ENCODE data around the gene CARD14. TPM values are rescaled to one million over a fixed set of nuclear protein-coding genes. Genes with fewer than 3 reads are reported as not detected.

Gene CARD14
- polyA plus RNA-seq, 3 donors from 2014 or later: not detected

DNA sequence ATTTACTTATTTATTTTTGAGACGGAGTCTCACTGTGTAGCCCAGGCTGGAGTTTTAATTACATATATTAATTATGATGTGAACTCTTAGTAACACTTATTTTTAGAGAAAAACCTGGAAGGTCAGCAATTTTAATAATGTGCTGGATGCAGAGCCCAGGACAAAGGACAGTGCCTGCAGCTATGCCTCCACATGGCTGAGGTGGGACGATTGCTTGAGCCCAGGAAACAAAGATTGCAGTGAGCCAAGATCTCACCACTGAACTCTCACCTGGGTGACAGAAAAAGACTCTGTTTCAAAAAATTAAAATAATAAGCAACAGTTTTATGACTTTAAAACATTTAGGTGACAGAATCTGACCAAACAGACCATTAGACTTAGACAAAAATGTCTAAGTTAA lies 11.0 kb upstream of the CARD14 start:
- Mint-ChIP-seq H3K9me3 (peaks cover 5 to 15% (median 8%) of the 10 kb centered on the region in 6 donors), H3K4me3 (no peak overlapping the region), H3K27me3 (ENCODE audit: low read depth in 3 of 3) (peaks cover 2 to 13% (median 4%) of the 10 kb centered on the region in 3 donors), H3K4me1 (no peaks in the 10 kb centered on the region), H3K36me3 (peaks cover 0 to 5% (median 0%) of the 10 kb centered on the region in 3 donors), H3K27ac (no peak overlapping the region)
- DNase-seq: no peak

DNA sequence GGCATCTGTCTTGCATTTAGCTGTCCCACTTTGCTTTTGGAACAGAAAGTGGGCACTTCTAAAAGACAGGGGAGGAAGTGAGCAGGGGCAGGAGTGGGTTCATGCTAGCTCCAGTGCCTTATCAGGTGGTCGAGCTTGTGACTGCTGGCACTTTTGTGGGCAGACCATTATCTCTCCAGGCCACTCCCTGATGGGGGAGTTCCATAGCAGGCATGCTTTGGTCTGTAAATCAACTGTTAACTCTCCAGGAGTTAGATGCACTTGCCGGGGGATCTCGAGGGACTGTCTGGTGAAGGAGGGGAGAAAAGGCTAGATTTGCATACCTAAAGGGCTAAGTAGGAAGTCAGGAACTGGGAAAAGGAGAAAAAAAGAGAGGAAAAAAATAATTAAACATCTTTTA lies 9.3 kb upstream of the CARD14 start:
- Mint-ChIP-seq H3K27ac (no peak overlapping the region), H3K4me3 (peak overlapping the region in 1 of 5 donors; percentile 44), H3K9me3 (peaks cover 4 to 11% (median 7%) of the 10 kb centered on the region in 6 donors), H3K36me3 (peaks cover 0 to 5% (median 0%) of the 10 kb centered on the region in 3 donors), H3K27me3 (ENCODE audit: low read depth in 3 of 3) (peaks cover 2 to 11% (median 6%) of the 10 kb centered on the region in 3 donors), H3K4me1 (no peaks in the 10 kb centered on the region)
- DNase-seq: no peak

DNA sequence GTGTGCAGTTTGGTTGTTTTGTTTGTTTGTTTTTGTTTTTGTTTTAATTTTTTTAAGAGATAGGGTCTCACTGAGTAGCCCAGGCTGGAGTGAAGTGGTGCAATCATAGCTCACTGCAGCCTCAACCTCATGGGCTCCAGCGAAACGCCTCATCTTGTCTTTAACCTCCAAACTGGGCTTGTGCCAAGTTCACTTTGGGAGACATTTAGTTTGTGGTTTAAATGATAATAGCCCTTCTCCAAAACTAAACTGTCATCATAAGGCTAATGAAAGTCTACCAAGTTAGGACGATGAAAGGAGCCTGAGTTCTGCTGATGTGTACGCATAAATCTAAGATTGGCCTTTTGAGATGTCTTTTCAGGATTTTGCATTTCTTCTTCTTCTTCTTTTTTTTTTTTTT lies 6.5 kb upstream of the CARD14 start:
- no peak for DNase-seq
- Mint-ChIP-seq H3K36me3 (no peaks in the 10 kb centered on the region), H3K4me1 (no peaks in the 10 kb centered on the region), H3K27ac (no peak overlapping the region), H3K27me3 (ENCODE audit: low read depth in 3 of 3) (peaks cover 2 to 5% (median 2%) of the 10 kb centered on the region in 3 donors), H3K9me3 (no peaks in the 10 kb centered on the region), H3K4me3 (no peak overlapping the region)

DNA sequence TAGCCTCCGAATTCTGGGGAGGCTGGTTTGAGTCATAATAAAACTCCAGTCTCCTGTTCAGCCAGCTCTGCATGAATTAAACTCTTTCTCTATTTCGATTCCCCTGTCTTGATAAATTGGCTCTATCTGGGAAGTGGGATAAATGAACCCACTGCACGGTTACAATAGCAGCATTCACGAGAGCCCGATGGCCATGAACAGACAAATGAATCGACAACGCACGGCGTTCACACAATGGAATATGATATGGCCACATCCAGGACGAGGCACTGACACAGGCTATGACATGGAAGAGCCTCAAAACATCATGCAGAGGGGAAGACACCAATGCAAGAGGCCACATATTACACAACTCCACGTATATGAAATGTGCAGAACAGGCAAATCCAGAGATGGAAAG lies 5.6 kb upstream of the CARD14 start:
- Mint-ChIP-seq H3K9me3 (no peaks in the 10 kb centered on the region), H3K4me1 (no peaks in the 10 kb centered on the region), H3K36me3 (no peaks in the 10 kb centered on the region), H3K27me3 (ENCODE audit: low read depth in 3 of 3) (peaks cover 2 to 5% (median 2%) of the 10 kb centered on the region in 3 donors), H3K27ac (no peak overlapping the region), H3K4me3 (no peak overlapping the region)
- DNase-seq: no peak

DNA sequence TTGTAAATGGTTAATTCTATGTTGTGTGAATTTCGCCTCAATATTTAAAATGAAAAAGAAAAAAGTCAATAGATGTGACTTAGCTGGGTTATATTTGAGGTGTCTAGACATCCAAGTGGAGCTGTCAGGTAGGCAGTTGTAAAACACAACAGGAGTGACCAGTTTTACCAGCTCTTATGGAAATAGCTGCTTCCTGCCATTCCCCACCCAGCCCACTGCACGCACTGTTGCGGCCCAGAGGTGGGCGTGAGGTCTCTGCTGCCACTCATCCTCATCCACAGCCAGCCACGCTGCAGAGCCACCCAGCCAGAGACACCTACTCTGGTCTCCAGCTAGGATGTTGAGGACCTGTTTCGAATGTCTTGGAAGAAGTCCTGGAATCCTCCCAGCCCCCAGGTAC lies 3.4 kb upstream of the CARD14 start:
- H3K27me3 Mint-ChIP-seq (ENCODE audit: low read depth in 3 of 3): peaks cover 0 to 2% (median 2%) of the 10 kb centered on the region in 3 donors
- H3K4me1 Mint-ChIP-seq: no peaks in the 10 kb centered on the region
- H3K4me3 Mint-ChIP-seq: no peak overlapping the region
- H3K36me3 Mint-ChIP-seq: no peaks in the 10 kb centered on the region
- H3K9me3 Mint-ChIP-seq: no peaks in the 10 kb centered on the region
- no peak overlapping the region for H3K27ac Mint-ChIP-seq
- DNase-seq: no peak

DNA sequence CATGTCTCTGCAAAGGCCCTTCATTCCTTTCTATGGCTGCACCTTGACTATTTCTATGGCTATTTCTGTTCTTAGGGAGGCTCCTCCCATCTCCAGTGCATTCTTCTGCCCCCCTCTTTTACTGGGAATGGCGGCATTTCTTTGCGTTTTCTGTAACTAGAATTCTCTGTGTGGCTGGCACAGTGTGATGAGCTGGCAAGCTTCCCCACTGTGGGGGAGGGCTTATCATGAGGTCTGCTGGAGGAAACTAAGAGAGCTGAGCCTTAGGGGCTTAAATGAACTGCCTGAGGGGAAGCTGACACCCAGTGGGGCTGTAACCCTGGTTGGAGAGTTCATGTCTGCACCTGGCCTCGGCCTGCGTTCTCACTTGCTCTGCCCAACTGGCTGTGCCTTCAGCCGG lies 1.5 kb upstream of the CARD14 start:
- Mint-ChIP-seq H3K9me3 (no peaks in the 10 kb centered on the region), H3K4me3 (no peak overlapping the region), H3K4me1 (no peaks in the 10 kb centered on the region), H3K27ac (no peak overlapping the region), H3K27me3 (ENCODE audit: low read depth in 3 of 3) (peaks cover 0 to 3% (median 2%) of the 10 kb centered on the region in 3 donors), H3K36me3 (no peaks in the 10 kb centered on the region)
- DNase-seq: no peak

DNA sequence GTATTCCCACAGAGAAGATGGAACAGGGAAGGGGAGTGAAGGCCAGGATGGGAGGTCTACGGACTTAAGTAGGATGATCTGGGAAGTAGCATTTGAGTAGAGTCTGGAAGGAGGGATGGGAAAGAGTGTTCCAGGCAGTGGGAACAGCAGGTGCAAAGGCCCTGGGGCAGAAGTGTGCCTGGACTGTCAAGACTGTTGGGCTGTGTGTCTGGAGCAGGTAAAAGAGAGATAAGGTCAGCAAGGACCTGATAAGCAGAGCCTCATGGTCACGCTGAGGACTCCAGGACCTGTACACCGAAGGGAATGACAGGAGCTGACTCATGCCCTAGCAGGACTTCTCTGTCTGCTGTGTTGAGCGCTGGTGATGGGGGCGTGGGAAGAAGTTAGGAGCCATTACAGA lies 723 bp upstream of the CARD14 start:
- Mint-ChIP-seq H3K9me3 (no peaks in the 10 kb centered on the region), H3K4me1 (no peaks in the 10 kb centered on the region), H3K27me3 (ENCODE audit: low read depth in 3 of 3) (peaks cover 0 to 3% (median 2%) of the 10 kb centered on the region in 3 donors), H3K4me3 (no peak overlapping the region), H3K36me3 (no peaks in the 10 kb centered on the region), H3K27ac (no peak overlapping the region)
- DNase-seq: no peak

DNA sequence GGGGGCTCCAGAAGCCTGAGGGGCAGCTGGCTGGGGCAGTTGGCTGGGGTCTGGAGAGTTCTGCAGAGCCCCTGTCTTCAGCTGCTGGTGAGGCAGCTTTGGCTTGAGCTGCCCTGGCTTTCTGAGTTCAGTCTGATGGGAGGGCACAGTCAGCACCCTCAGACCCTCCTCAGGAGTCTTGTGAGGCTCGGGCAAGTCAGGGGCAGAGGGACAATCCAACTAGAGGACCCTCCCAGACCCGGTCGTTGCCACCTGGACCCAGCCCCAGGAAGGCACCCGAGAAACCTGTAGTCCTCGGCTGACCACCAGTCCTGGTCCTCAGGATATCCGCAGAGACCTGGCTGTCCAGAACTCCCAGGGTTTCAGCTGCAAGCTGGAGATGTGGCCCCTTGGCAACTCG lies 1.9 kb downstream of the CARD14 start:
- no peaks in the 10 kb centered on the region for H3K4me1 Mint-ChIP-seq
- no peaks in the 10 kb centered on the region for H3K36me3 Mint-ChIP-seq
- H3K27me3 Mint-ChIP-seq (ENCODE audit: low read depth in 3 of 3): peaks cover 0 to 2% (median 1%) of the 10 kb centered on the region in 3 donors
- no peaks in the 10 kb centered on the region for H3K9me3 Mint-ChIP-seq
- DNase-seq: no peak
- H3K4me3 Mint-ChIP-seq: no peak overlapping the region
- no peak overlapping the region for H3K27ac Mint-ChIP-seq

DNA sequence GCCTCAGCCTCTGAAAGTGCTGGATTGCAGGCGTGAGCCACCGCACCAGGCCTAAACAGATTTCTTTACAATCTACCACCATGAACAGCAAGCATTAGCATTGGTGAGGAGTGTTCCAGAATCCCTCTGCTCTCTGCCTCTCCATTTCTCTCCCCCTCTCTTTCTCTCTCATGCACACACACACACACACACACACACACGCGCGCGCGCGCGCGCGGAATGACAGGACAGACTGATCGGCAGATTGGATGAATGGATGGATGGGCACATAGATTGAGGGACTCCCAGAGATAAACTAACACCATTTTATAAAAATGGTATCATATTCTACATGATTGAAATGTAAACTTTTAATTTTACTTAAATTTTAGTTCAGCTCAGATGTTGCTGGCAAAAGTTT lies 3.3 kb downstream of the CARD14 start:
- H3K27me3 Mint-ChIP-seq (ENCODE audit: low read depth in 3 of 3): peaks cover 0 to 2% (median 1%) of the 10 kb centered on the region in 3 donors
- no peaks in the 10 kb centered on the region for H3K36me3 Mint-ChIP-seq
- H3K27ac Mint-ChIP-seq: no peak overlapping the region

DNA sequence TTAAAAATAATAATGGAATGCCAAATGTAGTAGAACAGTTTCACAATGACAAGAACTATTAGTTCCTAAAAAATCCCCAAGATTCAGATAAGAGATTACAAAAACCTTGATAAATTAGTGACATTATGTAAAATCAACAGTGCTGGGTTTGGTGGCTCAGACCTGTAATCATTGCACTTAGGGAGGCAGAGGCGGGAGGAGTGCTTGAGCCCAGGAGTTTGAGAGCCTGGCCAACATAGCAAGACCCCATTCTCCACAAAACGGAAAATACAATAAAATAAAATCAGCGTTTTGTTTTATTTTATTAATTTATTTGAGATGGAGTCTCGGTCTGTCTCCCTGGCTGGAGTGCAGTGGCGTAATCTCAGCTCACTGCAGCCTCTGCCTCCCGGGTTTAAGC lies 4.1 kb downstream of the CARD14 start:
- no peak for DNase-seq
- Mint-ChIP-seq H3K9me3 (no peaks in the 10 kb centered on the region), H3K36me3 (no peaks in the 10 kb centered on the region), H3K4me1 (no peaks in the 10 kb centered on the region), H3K4me3 (no peak overlapping the region), H3K27me3 (ENCODE audit: low read depth in 3 of 3) (peaks cover 0 to 2% (median 1%) of the 10 kb centered on the region in 3 donors), H3K27ac (no peak overlapping the region)

More for the DNA sequence above, 3.3 kb downstream of the CARD14 start:
- Mint-ChIP-seq H3K4me3 (no peak overlapping the region), H3K4me1 (no peaks in the 10 kb centered on the region), H3K9me3 (no peaks in the 10 kb centered on the region)
- no peak for DNase-seq

DNA sequence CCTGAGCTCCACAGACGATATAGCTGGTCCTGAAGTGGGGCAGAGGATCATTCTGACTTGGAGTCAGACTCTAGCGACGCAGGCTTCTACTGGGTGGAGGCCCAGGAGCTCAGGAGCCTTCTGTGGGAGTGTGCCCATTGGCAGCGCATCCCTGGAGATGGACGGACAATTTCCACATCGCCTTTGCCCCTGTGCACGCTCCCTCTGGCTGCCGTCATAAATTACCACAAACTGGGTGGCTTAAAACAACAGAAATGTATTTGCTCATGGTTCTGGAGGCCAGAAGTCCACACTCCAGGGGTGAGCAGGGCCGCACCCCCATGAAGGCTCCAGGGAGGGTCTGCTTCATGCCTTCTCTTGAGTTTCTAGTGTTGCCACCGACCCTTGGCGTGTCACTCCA lies 6.9 kb downstream of the CARD14 start:
- peaks cover 0 to 4% (median 1%) of the 10 kb centered on the region in 3 donors for H3K27me3 Mint-ChIP-seq (ENCODE audit: low read depth in 3 of 3)
- no peak overlapping the region for H3K27ac Mint-ChIP-seq
- no peaks in the 10 kb centered on the region for H3K9me3 Mint-ChIP-seq
- H3K36me3 Mint-ChIP-seq: no peaks in the 10 kb centered on the region
- no peak for DNase-seq
- H3K4me3 Mint-ChIP-seq: no peak overlapping the region
- no peaks in the 10 kb centered on the region for H3K4me1 Mint-ChIP-seq

DNA sequence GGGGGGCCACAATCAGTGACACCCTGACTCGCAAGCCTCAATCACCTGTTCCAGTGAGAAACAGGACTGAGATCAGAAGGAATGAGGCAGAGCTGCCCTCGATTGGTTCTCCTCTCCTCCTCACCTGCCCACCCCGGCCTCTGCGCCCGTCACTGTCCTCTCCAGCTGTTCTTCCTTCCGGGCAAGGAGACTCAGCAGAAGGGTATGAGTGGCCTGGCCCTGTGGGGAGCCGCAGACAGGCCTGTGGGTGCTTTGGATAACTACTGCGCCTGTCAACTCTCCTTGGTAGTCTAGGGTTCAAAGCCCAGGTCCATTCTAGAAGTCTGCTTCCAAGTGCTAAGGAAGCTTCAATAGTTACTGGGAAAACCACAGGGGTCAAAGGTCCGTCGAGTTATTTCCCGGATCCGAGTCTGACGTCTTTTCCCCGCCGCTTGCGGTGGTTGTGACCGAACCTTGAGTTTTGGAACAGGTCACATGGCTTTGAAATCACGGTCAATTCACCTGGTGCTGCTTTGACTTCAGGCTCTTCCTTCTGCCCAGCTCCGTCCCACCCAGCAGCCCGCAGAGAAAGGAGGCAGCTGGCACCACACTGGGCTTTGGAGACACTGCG lies 8.3 kb downstream of the CARD14 start:
- Mint-ChIP-seq H3K36me3 (no peaks in the 10 kb centered on the region), H3K27ac (no peak overlapping the region), H3K4me3 (no peak overlapping the region), H3K4me1 (no peaks in the 10 kb centered on the region), H3K9me3 (no peaks in the 10 kb centered on the region), H3K27me3 (ENCODE audit: low read depth in 3 of 3) (peaks cover 0 to 4% (median 1%) of the 10 kb centered on the region in 3 donors)
- DNase-seq: no peak

DNA sequence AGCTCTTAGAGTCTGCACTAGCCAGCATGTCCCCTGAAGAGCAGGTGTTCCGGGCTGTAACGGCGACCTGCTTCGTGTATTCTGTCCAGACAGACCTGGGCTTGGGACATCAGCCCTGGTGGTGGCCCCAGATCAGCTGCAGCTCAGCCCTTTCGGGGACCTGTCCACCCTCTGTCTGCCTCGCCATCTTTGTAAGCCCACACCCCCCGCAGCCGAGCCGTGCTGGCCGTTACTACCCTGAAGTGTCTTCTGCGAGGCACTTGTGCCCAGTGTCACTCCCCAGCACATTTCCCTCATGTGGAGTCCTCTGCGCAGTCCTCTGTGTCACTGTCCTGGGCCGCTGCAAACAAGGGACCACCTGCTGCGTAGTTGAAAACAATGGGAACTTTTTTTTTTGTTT lies 10.4 kb downstream of the CARD14 start:
- H3K4me3 Mint-ChIP-seq: no peak overlapping the region
- DNase-seq: no peak
- H3K36me3 Mint-ChIP-seq: no peaks in the 10 kb centered on the region
- H3K27me3 Mint-ChIP-seq (ENCODE audit: low read depth in 3 of 3): peaks cover 0 to 4% (median 2%) of the 10 kb centered on the region in 3 donors
- no peaks in the 10 kb centered on the region for H3K9me3 Mint-ChIP-seq
- H3K27ac Mint-ChIP-seq: no peak overlapping the region
- H3K4me1 Mint-ChIP-seq: no peaks in the 10 kb centered on the region

DNA sequence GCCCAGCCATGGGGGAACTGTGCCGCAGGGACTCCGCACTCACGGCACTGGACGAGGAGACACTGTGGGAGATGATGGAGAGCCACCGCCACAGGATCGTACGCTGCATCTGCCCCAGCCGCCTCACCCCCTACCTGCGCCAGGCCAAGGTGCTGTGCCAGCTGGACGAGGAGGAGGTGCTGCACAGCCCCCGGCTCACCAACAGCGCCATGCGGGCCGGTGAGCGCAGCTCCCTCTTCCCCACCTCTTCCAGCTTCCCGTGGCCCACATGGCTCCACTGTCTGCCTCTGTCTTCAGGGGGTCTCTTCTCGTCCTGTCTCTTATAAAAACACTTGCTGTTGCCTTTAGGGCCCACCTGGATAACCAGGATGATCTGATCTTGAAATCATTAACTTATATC lies 11.6 kb downstream of the CARD14 start:
- Mint-ChIP-seq H3K4me3 (no peak overlapping the region), H3K36me3 (no peaks in the 10 kb centered on the region), H3K4me1 (no peaks in the 10 kb centered on the region), H3K27ac (no peak overlapping the region), H3K27me3 (ENCODE audit: low read depth in 3 of 3) (peaks cover 0 to 5% (median 2%) of the 10 kb centered on the region in 3 donors), H3K9me3 (no peaks in the 10 kb centered on the region)
- DNase-seq: no peak

Measured in immature natural killer cell (primary cell).